ENCODE data around the gene VAC14.
A peak's percentile ranks its signal among the peaks of the same experiment; 100 is the strongest.
"Not testable (repeated sequence)": the region's sequence is repeated elsewhere in the genome, so short reads cannot be mapped to it uniquely, and the experiment has no call there.

The VAC14 gene

DNA sequence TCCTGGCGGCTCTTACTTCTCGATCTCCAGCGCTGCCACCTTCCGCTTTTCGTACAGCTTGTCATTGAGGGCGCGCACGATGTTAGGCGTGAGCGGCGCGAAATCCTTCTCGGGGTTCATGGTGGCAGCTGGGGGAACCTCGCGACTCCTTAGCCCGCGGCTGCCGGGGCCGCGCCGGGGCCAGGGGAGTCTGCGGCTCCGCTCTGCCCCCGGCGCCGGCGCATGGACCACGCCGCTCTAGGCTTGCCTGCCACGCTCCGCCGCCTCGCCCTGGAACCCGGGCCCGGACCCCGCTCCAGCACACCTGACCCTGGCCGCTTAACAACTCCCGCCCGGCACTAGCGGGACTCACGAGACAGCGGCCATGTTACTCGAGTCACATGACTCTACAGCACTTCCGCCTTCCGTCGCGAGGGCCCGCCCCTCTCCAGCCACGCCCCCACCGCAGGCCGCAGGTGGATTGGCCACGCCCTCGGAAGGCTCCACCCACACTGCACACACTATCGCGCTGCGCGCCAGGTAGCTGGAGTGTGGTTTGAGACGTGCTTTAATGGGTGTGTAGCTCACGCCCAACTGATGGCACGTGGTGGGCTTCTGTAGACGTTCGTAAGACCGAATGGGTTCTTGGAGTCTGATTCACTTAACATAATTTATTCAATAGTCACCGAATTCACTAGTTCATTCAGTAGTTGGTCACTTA is at the start of gene VAC14:
Gene VAC14, minus strand, starts transcription at position 378 of the 700 bp plus-strand sequence. Its CDS starts 258 bp downstream, at position 120.
- TF ChIP-seq, protein P1, sequence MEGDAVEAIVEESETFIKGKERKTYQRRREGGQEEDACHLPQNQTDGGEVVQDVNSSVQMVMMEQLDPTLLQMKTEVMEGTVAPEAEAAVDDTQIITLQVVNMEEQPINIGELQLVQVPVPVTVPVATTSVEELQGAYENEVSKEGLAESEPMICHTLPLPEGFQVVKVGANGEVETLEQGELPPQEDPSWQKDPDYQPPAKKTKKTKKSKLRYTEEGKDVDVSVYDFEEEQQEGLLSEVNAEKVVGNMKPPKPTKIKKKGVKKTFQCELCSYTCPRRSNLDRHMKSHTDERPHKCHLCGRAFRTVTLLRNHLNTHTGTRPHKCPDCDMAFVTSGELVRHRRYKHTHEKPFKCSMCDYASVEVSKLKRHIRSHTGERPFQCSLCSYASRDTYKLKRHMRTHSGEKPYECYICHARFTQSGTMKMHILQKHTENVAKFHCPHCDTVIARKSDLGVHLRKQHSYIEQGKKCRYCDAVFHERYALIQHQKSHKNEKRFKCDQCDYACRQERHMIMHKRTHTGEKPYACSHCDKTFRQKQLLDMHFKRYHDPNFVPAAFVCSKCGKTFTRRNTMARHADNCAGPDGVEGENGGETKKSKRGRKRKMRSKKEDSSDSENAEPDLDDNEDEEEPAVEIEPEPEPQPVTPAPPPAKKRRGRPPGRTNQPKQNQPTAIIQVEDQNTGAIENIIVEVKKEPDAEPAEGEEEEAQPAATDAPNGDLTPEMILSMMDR (conservative IDR thresholded peaks at IDR 0.05; ENCODE audit: low read depth, low read length), result no peak
- peak within 1 kb of the TSS; percentile 90 for H3K4me3 ChIP-seq (ENCODE audit: low read length)
- peak; percentile 70 for DNase-seq (ENCODE audit: low read depth)

DNA sequence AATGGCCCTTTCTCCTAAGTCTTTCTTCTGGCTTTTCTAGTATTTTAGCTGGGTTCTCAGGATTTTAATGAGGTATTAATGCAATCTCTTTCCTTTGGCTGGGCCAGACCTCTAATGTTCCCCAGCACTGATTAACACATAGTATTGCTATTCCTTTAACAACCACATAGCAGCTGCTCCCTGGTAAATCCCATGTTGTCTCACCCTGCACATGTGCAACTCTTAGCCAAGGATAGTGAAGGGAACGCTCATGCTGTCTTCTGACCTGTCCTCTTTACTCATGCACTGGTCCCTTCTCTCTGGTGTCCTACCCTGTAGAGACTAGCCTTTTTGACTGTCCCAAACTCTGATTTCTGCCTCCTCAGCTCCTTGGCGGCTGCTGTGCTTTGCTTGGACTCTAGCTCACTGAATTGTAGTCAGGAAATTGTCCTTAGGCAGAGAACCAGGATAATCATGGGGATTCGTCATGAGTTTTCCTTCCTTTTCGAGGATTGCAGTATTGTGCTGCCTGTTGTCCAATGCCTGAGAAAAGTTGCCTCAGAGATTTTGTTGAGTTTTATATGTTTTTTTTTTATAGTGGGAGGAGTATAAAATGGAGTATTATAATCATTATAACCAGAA is 22.6 kb upstream of the VAC14 start:
- DNase-seq (ENCODE audit: low read depth); H3K4me3 ChIP-seq (ENCODE audit: low read length): not testable (repeated sequence)

DNA sequence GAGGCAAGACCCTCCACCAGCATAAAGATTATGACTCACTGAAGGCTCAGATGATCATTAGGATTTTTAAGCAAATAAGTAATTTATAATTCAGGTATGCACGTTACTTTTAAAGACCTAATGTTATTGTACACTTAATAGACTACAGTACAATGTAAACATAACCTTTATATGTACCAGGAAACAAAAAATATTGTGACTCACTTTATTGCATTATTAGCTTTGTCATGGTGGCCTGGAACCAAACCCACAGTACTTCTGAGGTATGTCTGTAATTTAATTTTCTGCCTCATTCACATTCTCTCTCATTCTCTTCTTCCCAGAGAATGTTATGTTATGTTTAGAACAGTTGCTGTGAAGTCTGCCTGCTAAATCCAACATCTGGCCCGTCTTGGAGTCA is 21.8 kb upstream of the VAC14 start:
- not testable (repeated sequence) for DNase-seq (ENCODE audit: low read depth); H3K4me3 ChIP-seq (ENCODE audit: low read length)

DNA sequence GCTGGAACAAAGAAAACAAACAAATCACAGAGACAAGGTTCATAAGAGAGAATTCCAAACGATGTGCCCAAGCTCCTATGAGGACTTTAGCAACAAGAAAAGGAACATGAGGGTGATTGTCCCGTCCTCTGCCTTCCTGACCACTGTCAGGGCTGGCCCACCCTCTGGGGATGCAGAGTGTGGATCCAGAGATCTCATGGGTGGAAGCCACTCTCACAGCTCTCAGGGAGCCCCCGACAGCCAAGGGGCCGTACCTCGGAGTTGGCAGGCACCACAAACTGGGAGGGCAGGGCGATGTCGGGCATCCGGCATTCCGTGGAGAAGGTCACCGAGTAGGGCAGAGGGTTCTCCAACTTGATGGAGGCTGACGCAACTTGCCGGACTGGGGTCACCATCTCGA is 17.1 kb upstream of the VAC14 start:
- not testable (repeated sequence) for H3K4me3 ChIP-seq (ENCODE audit: low read length)

DNA sequence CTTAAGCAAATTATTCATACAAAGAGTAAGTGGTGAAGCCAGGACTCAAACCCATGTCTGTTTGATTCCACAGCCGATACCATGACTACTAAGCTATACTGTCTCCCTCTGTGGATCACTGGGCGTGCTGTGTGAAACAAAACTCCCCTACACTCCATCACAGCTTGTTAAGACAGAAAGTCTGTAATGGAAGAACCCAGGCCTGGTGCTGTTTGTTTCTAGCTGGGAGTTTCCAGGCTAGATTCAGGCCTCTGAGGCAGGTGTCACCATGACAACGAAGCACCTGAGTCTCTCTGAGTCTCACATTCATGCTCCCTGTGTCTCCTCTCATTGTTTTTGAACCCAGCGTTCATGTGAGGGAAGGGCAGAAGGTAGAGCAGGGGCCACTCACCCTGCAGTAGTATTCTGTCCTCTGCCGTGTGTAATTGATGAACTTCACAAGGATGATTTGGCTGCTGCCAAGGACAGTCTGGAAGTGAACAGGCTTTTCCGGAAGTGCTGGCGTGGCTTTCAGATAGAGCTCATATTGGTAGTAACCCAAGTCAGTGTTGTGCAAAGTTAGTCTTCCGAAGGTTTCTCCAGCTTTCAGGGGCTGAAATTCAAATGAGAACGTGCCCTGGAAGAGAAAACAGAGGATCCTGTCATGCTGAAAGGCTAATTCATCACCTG is 8.6 kb upstream of the VAC14 start:
- TF ChIP-seq, protein P1 (conservative IDR thresholded peaks at IDR 0.05; ENCODE audit: low read depth, low read length), result no peak
- DNase-seq (ENCODE audit: low read depth), result no peak
- no peak overlapping the region for H3K4me3 ChIP-seq (ENCODE audit: low read length)

More for the DNA sequence above, 17.1 kb upstream of the VAC14 start:
- DNase-seq (ENCODE audit: low read depth), result not testable (repeated sequence)

DNA sequence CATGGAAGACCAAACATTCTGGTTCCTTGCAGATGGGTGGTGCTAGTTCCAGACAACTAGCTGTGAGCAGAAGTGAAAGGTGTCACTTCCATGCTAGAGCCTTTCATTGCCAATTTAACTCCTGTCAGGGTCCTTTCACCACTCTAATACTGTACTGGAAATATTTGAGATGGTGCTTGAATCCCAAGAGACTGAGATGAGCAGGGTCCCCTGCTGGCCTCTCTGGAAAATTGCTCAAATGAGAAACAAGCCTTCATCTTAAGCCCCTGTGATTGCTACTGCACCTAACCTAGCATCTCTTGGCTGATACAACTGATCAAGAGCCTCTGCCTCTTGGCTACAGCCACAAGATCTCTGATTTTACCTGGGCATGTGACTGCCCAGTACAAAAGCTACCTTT is 7.4 kb upstream of the VAC14 start:
- TF ChIP-seq, protein P1 (conservative IDR thresholded peaks at IDR 0.05; ENCODE audit: low read depth, low read length), result peak; percentile 36
- no peak overlapping the region for H3K4me3 ChIP-seq (ENCODE audit: low read length)
- DNase-seq (ENCODE audit: low read depth), result no peak

DNA sequence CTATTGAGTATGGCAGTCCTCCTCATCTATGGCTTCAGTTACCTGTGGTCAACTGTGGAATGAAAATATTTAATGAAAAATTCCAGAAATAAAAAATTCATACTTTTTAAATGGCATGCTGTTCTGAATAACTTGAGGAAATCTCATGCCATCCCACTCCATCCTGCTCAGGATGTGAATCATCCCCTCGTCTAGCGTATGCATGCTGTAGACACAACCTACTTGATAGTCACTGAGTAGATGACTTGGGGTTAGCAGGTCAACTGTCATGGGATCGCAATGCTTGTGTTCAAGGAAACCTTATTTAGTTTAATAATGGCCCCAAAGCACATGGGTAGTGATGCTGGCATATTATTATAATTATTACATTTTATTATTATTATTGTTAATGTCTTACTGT is 4.8 kb upstream of the VAC14 start:
- TF ChIP-seq, protein P1 (conservative IDR thresholded peaks at IDR 0.05; ENCODE audit: low read depth, low read length), result no peak
- no peak for DNase-seq (ENCODE audit: low read depth)
- no peak overlapping the region for H3K4me3 ChIP-seq (ENCODE audit: low read length)

DNA sequence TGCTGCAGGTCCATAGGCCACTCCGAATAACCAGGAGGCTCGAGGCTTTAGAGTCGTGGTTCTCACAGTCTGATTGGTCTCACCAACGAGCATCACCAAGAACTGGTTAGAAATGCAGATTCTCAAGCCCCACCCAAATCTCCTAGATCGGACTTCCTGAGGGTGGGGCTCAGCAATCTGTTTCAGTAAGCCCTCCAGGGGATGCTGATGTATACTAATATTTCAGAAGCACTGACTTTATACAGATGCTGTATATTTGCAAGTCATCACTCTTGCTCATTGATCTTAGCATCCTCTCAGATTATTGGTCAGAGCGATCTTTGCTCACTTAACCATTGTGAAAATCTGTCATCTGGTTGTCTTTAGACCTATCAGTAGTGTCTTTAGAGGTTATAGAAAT is 4.4 kb upstream of the VAC14 start:
- TF ChIP-seq, protein P1 (conservative IDR thresholded peaks at IDR 0.05; ENCODE audit: low read depth, low read length), result no peak
- no peak overlapping the region for H3K4me3 ChIP-seq (ENCODE audit: low read length)
- DNase-seq (ENCODE audit: low read depth), result no peak

Measured in retinal pigment epithelial cell (primary cell).